Neural cell (in vitro differentiated cells): ENCODE measurements around the gene RBMS3. TPM values are rescaled to one million over a fixed set of nuclear protein-coding genes. Genes with fewer than 3 reads are reported as not detected.
"Not testable (repeated sequence)": the region's sequence is repeated elsewhere in the genome, so short reads cannot be mapped to it uniquely, and the experiment has no call there.

ENCODE experiments used
- H2AFZ ChIP-seq: fragments of 200-600, 300-800 bp; sonication (generic), shearing (Covaris generic); 2 replicates; pipeline ENCODE4 v1.6.0; 2014; ENCODE audit warnings: low read depth, mild to moderate bottlenecking, antibody characterized with exemption, low read length, moderate library complexity
- H3F3A ChIP-seq: fragments of 200-600 bp; shearing (Covaris generic); 2 replicates; pipeline ENCODE4 v1.6.1; 2016; ENCODE audit warnings: mild to moderate bottlenecking, moderate library complexity, mixed read lengths, antibody characterized with exemption, low read length; ENCODE audit not compliant: insufficient read depth, poor library complexity, severe bottlenecking
- H3K27ac ChIP-seq: fragments of 200-600, 300-800 bp; sonication (generic), shearing (Covaris generic); 2 replicates; pipeline ENCODE4 v1.5.1; 2014; ENCODE audit warnings: mild to moderate bottlenecking, low read length, moderate library complexity
- H3K27me3 ChIP-seq: fragments of 300-800, 200-600 bp; sonication (generic), shearing (Covaris generic); 2 replicates; pipeline ENCODE4 v1.6.0; 2014; ENCODE audit warnings: mild to moderate bottlenecking, low read depth, low read length, moderate library complexity; ENCODE audit not compliant: insufficient read depth
- H3K36me3 ChIP-seq: fragments of 300-800, 200-600 bp; sonication (generic), shearing (Covaris generic); 2 replicates; pipeline ENCODE4 v1.5.1; 2014; ENCODE audit warnings: mild to moderate bottlenecking, antibody characterized with exemption, low read length, moderate library complexity; ENCODE audit not compliant: insufficient read depth
- H3K4me2 ChIP-seq: fragments of 300-800, 200-600 bp; sonication (generic), shearing (Covaris generic); 2 replicates; pipeline ENCODE4 v1.6.0; 2014; ENCODE audit warnings: mild to moderate bottlenecking, low read length
- H3K4me3 ChIP-seq: fragments of 300-800, 200-600 bp; sonication (generic), shearing (Covaris generic); 2 replicates; pipeline ENCODE4 v1.5.1; 2014; ENCODE audit warnings: mild to moderate bottlenecking, low read length, moderate library complexity
- H3K79me2 ChIP-seq: fragments of 200-600 bp; shearing (Covaris generic); replicated peaks from 2 replicates; pipeline ENCODE4 v1.6.0; 2014; ENCODE audit warnings: mild to moderate bottlenecking, low read length, moderate library complexity; ENCODE audit not compliant: insufficient read depth
- H3K9ac ChIP-seq: fragments of 300-800, 200-600 bp; sonication (generic), shearing (Covaris generic); 2 replicates; pipeline ENCODE4 v1.6.1; 2016; ENCODE audit warnings: mild to moderate bottlenecking, low read length, mixed read lengths
- H3K9me2 ChIP-seq: fragments of 200-600 bp; shearing (Covaris generic); 2 replicates; pipeline ENCODE4 v1.6.1; 2016; ENCODE audit warnings: mild to moderate bottlenecking, low read length, mixed read lengths; ENCODE audit not compliant: insufficient read depth
- H3K9me3 ChIP-seq: fragments of 200-600, 300-800 bp; sonication (generic), shearing (Covaris generic); 2 replicates; pipeline ENCODE4 v1.6.1; 2016; ENCODE audit warnings: mild to moderate bottlenecking, mixed run types, low read length, moderate library complexity, mixed read lengths
- H4K20me1 ChIP-seq: fragments of 200-600 bp; shearing (Covaris generic); 2 replicates; pipeline ENCODE4 v1.6.1; 2016; ENCODE audit warnings: mild to moderate bottlenecking, mixed run types; ENCODE audit not compliant: insufficient read depth
- EP300 ChIP-seq: fragments of 450-650 bp; conservative IDR thresholded peaks from 2 replicates; pipeline ENCODE4 v1.6.1; 2014; ENCODE audit warnings: antibody characterized with exemption, mild to moderate bottlenecking, moderate library complexity; ENCODE audit not compliant: poor library complexity, severe bottlenecking
- EZH2 ChIP-seq: fragments of 200-600, 300-800 bp; shearing (Covaris generic), sonication (generic); IDR thresholded peaks from 2 replicates; pipeline ENCODE4 v1.6.1; 2014; ENCODE audit warnings: antibody characterized with exemption, low read length, borderline replicate concordance, mild to moderate bottlenecking; ENCODE audit not compliant: insufficient read depth, poor library complexity, severe bottlenecking
- MXI1 ChIP-seq: fragments of 450-650 bp; conservative IDR thresholded peaks from 2 replicates; pipeline ENCODE4 v1.6.1; 2014; ENCODE audit warnings: antibody characterized with exemption, mild to moderate bottlenecking; ENCODE audit not compliant: poor library complexity, severe bottlenecking
- POLR2AphosphoS5 ChIP-seq: IDR thresholded peaks from 2 replicates; pipeline ENCODE4 v1.6.1; 2012
- RAD21 ChIP-seq: fragments of 450-650 bp; conservative IDR thresholded peaks from 2 replicates; pipeline ENCODE4 v1.6.1; 2014; ENCODE audit warnings: antibody characterized with exemption, mild to moderate bottlenecking, moderate library complexity
- SMC3 ChIP-seq: fragments of 450-650 bp; conservative IDR thresholded peaks from 2 replicates; pipeline ENCODE4 v1.6.1; 2014; ENCODE audit warnings: antibody characterized with exemption, mild to moderate bottlenecking, moderate library complexity; ENCODE audit not compliant: poor library complexity
- TAF1 ChIP-seq: IDR thresholded peaks from 2 replicates; pipeline ENCODE4 v1.6.1; 2012; ENCODE audit warnings: low read depth
- polyA plus RNA-seq: library from polyadenylated mRNA; depleted of rRNA; stranded (reverse); fragments of >200 nt; gene quantifications from 2 replicates; pipeline ENCODE4 v1.2.3, GENCODE V29; 2014
- TF ChIP-seq, protein P1 (sequence below): fragments of 450-650 bp; IDR thresholded peaks from 2 replicates; pipeline ENCODE4 v1.5.1; 2014; ENCODE audit warnings: antibody characterized with exemption, mild to moderate bottlenecking, moderate library complexity; ENCODE audit not compliant: poor library complexity, severe bottlenecking
- TF ChIP-seq, protein P2 (sequence below): IDR thresholded peaks from 2 replicates; pipeline ENCODE4 v1.6.1; 2012; ENCODE audit warnings: borderline replicate concordance

The RBMS3 gene
- polyA plus RNA-seq, 1 donor from 2014 or later = 0.53 TPM

DNA sequence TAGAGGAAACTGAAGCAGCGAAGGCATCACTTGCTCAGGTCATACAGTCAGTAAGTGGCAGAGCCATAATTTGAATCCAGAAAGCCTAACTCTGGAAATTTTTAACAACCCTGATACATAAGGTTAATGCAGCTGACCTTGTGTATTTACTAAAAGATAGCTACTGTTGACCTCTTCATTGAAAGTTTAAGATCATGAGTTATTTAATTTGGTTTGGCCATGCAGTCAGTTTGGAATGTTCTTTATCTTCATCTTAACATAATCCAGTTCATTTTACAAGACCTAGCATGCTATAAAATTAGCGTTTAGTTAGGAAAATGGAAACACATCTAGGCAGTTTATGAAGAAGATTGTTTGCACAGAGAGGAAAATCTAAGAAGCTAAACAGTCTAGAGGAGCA, 240.9 kb downstream of the RBMS3 start:
- no peak overlapping the region for H3K9ac ChIP-seq
- H3K27me3 ChIP-seq = no peaks in the 10 kb centered on the region
- H3K36me3 ChIP-seq = no peaks in the 10 kb centered on the region
- no peak overlapping the region for H3K4me2 ChIP-seq
- no peaks in the 10 kb centered on the region for H3K9me2 ChIP-seq
- TF ChIP-seq EP300 (no peak), MXI1 (no peak)
- H3K27ac ChIP-seq = no peak overlapping the region
- no peaks in the 10 kb centered on the region for H4K20me1 ChIP-seq
- no peaks in the 10 kb centered on the region for H3K79me2 ChIP-seq
- no peaks in the 10 kb centered on the region for H3K9me3 ChIP-seq
- no peaks in the 10 kb centered on the region for H3F3A ChIP-seq
- H3K4me3 ChIP-seq = no peak overlapping the region
- H2AFZ ChIP-seq = no peak overlapping the region

DNA sequence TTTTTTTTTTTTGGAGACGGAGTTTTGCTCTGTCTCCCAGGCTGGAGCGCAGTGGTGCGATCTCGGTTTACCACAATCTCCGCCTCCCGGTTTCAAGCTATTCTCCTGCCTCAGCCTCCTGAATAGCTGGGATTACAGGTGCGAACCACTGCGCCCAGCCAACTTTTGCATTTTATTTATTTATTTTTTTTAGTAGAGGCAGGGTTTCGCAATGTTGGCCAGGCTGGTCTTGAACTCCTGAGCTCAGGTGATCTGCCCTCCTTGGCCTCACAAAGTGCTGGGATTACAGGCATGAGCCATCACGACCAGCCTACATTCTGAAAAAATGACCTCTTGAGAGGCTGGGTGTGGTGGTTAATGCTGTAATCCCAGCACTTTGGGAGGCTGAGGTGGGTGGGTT, 243.6 kb downstream of the RBMS3 start:
- H3K27me3 ChIP-seq, H3F3A ChIP-seq, H3K9ac ChIP-seq, H3K27ac ChIP-seq, H4K20me1 ChIP-seq, H3K9me3 ChIP-seq, H3K4me2 ChIP-seq, H2AFZ ChIP-seq, H3K79me2 ChIP-seq, H3K4me3 ChIP-seq, H3K36me3 ChIP-seq, H3K9me2 ChIP-seq: not testable (repeated sequence)

DNA sequence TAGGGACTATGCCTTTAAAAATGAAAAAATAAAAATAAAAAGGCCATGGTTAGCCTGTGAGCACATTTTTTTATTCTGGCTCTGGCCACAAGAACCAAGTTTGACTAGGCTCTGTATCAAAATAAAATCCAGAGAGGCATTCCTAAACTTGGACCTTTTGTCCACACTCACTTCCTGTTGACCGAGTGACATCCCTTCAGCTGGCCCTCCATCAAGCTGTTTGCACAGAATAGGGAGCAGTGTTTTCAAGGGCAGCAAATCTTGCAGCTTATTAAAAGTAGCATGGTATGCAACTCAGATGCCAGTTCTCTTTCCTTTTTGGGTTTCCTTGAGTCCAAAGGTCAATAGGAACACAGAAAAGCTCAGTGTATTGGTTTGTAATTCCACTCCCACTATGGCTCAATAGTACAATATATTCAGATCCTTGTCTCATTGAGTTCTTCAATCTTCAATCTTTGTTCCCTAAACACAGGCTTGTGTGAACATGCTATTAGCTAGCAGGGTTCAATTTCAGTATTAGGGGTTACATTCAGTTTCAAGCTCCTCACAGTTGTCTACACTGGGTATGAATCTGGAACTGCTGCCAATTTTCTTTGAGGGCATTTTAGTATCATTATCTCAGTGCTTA, 244.5 kb downstream of the RBMS3 start:
- H3K9ac ChIP-seq = no peak overlapping the region
- no peaks in the 10 kb centered on the region for H3K36me3 ChIP-seq
- H4K20me1 ChIP-seq = no peaks in the 10 kb centered on the region
- H3K27ac ChIP-seq = no peak overlapping the region
- H3F3A ChIP-seq = no peaks in the 10 kb centered on the region
- no peaks in the 10 kb centered on the region for H3K79me2 ChIP-seq
- no peak overlapping the region for H2AFZ ChIP-seq
- no peaks in the 10 kb centered on the region for H3K9me3 ChIP-seq
- no peak overlapping the region for H3K4me3 ChIP-seq
- H3K9me2 ChIP-seq = no peaks in the 10 kb centered on the region
- no peaks in the 10 kb centered on the region for H3K27me3 ChIP-seq
- TF ChIP-seq, protein P1, sequence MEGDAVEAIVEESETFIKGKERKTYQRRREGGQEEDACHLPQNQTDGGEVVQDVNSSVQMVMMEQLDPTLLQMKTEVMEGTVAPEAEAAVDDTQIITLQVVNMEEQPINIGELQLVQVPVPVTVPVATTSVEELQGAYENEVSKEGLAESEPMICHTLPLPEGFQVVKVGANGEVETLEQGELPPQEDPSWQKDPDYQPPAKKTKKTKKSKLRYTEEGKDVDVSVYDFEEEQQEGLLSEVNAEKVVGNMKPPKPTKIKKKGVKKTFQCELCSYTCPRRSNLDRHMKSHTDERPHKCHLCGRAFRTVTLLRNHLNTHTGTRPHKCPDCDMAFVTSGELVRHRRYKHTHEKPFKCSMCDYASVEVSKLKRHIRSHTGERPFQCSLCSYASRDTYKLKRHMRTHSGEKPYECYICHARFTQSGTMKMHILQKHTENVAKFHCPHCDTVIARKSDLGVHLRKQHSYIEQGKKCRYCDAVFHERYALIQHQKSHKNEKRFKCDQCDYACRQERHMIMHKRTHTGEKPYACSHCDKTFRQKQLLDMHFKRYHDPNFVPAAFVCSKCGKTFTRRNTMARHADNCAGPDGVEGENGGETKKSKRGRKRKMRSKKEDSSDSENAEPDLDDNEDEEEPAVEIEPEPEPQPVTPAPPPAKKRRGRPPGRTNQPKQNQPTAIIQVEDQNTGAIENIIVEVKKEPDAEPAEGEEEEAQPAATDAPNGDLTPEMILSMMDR = no peak
- TF ChIP-seq POLR2AphosphoS5 (peak; percentile 63), EP300 (no peak)
- no peak overlapping the region for H3K4me2 ChIP-seq

DNA sequence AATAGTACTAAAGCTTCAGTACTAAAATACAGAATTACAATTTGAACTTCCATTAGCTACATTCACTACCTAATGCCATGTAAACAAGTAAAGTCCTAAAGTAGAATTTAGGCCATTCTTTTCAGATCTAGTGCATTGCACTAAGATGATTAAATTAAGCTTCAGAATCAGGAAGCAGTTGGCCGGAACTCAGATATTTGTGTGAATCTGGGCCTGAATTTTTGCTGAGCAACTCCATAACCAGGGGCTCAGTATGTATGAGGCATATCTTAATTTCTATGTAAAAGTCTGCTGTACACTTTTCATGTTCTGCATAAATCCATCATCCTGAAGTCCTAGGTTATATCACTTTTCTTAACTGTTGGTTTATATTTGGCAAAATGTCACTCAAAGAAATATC, 246.4 kb downstream of the RBMS3 start:
- Histone ChIP-seq H3F3A (no peaks in the 10 kb centered on the region), H3K79me2 (no peaks in the 10 kb centered on the region)

More for the DNA sequence above, 246.4 kb downstream of the RBMS3 start:
- no peaks in the 10 kb centered on the region for H3K27me3 ChIP-seq
- H3K36me3 ChIP-seq = no peaks in the 10 kb centered on the region
- H4K20me1 ChIP-seq = no peaks in the 10 kb centered on the region
- no peak overlapping the region for H3K4me2 ChIP-seq
- TF ChIP-seq EP300 = no peak
- no peak for TF ChIP-seq TAF1
- no peak for TF ChIP-seq POLR2AphosphoS5
- TF ChIP-seq SMC3 = no peak
- TF ChIP-seq, protein P1 = no peak
- TF ChIP-seq MXI1 = no peak
- TF ChIP-seq EZH2 = no peak
- TF ChIP-seq, protein P2, sequence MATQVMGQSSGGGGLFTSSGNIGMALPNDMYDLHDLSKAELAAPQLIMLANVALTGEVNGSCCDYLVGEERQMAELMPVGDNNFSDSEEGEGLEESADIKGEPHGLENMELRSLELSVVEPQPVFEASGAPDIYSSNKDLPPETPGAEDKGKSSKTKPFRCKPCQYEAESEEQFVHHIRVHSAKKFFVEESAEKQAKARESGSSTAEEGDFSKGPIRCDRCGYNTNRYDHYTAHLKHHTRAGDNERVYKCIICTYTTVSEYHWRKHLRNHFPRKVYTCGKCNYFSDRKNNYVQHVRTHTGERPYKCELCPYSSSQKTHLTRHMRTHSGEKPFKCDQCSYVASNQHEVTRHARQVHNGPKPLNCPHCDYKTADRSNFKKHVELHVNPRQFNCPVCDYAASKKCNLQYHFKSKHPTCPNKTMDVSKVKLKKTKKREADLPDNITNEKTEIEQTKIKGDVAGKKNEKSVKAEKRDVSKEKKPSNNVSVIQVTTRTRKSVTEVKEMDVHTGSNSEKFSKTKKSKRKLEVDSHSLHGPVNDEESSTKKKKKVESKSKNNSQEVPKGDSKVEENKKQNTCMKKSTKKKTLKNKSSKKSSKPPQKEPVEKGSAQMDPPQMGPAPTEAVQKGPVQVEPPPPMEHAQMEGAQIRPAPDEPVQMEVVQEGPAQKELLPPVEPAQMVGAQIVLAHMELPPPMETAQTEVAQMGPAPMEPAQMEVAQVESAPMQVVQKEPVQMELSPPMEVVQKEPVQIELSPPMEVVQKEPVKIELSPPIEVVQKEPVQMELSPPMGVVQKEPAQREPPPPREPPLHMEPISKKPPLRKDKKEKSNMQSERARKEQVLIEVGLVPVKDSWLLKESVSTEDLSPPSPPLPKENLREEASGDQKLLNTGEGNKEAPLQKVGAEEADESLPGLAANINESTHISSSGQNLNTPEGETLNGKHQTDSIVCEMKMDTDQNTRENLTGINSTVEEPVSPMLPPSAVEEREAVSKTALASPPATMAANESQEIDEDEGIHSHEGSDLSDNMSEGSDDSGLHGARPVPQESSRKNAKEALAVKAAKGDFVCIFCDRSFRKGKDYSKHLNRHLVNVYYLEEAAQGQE = no peak
- no peak for TF ChIP-seq RAD21
- H2AFZ ChIP-seq = no peak overlapping the region
- H3K4me3 ChIP-seq = no peak overlapping the region
- H3K9me3 ChIP-seq = no peaks in the 10 kb centered on the region
- no peak overlapping the region for H3K9ac ChIP-seq
- no peak overlapping the region for H3K27ac ChIP-seq
- H3K9me2 ChIP-seq = no peaks in the 10 kb centered on the region
